ENCODE measurements around the gene SCO1. TPM values are rescaled to one million over a fixed set of nuclear protein-coding genes. Genes with fewer than 3 reads are reported as not detected.

The SCO1 gene
- polyA plus RNA-seq, 3 donors: 40.6 to 42.4 (median 40.8) TPM

DNA sequence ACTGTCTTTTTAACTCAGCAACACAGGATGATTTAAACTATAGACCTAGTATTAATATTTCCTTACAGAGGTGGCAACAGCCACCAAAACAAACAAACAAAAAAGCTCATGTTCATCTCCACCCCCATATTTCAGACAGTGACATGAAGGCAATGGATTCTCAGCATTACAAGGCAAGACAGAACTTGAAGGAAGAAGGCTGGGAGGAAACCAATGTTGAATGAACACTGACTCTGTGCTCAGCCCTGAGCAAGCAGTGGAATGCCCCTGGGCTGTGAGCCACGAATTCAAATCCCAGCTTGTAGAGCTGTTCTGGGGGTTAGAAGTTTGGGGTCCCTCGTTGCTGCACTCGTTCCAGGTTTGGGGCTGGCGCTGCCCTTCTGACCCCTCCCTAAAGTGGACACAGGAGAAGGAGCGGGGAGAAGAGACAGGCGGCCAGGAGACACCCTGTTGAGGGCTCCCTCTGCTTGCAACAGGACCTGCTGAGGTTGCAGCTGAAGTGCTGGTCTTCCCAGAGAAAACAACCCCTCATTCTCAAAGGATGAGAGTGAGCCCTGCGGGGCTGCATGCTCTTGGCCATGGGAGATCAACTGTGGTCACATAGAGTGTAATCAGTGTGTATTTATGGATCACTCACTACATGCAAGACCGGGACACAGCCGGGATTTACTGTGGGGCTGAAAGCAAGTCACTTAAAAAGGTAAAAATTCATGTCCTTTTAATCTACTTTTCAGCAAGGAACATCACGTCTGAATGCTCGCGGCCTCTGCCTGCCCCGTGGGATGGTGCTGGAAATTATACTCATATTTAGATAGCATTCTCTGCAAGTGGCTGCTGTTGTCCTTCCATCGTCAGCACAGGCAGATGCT lies 74.5 kb downstream of the SCO1 start:
- DNase-seq: no peak

Other genes starting within 250 kb of the SCO1 start
- under 1 TPM; 0.03 to 0.21 (median 0.21) TPM for gene MYH4, start 228.0 kb downstream of the SCO1 start, polyA plus RNA-seq (ENCODE audit: insufficient read length in 3 of 3)
- gene MYH1, start 179.0 kb downstream of the SCO1 start, polyA plus RNA-seq (ENCODE audit: insufficient read length in 3 of 3): under 1 TPM; 0.03 to 0.06 (median 0.06) TPM
- under 1 TPM in 1 of 3 donors, not detected in 2; 0.04 TPM for gene MYH2, start 147.9 kb downstream of the SCO1 start, polyA plus RNA-seq (ENCODE audit: insufficient read length in 3 of 3)
- 1 to 10 TPM; 7.7 to 8.6 (median 8.4) TPM for gene MYH3, start 40.2 kb downstream of the SCO1 start, polyA plus RNA-seq (ENCODE audit: insufficient read length in 3 of 3)
- gene ADPRM, start 61 bp upstream of the SCO1 start, polyA plus RNA-seq (ENCODE audit: insufficient read length in 3 of 3): 10 to 100 TPM; 13.5 to 15.1 (median 13.6) TPM
- gene TMEM220, start 32.5 kb upstream of the SCO1 start, polyA plus RNA-seq (ENCODE audit: insufficient read length in 3 of 3): 10 to 100 TPM in 2 of 3 donors, 1 to 10 TPM in 1; 8.4 to 16.4 (median 13.2) TPM
- 1 to 10 TPM; 3.0 to 4.6 (median 3.3) TPM for gene TMEM238L, start 106.6 kb upstream of the SCO1 start, polyA plus RNA-seq (ENCODE audit: insufficient read length in 3 of 3)
- gene PIRT, start 140.6 kb upstream of the SCO1 start, polyA plus RNA-seq (ENCODE audit: insufficient read length in 3 of 3): under 1 TPM in 1 of 3 donors, not detected in 2; 0.04 TPM

Measured in renal pelvis (tissue), 4 donors.